Measurements from ENCODE around the gene ADARB2. TPM values are rescaled to one million over a fixed set of nuclear protein-coding genes. Genes with fewer than 3 reads are reported as not detected.

ADARB2 gene
- total and polyA plus RNA-seq, 10 of the 15 experiments (the other 5 are each of a cell fraction or from before 2014, with no cell fraction given), result 0.02 to 4.1 (median 0.76) TPM

DNA sequence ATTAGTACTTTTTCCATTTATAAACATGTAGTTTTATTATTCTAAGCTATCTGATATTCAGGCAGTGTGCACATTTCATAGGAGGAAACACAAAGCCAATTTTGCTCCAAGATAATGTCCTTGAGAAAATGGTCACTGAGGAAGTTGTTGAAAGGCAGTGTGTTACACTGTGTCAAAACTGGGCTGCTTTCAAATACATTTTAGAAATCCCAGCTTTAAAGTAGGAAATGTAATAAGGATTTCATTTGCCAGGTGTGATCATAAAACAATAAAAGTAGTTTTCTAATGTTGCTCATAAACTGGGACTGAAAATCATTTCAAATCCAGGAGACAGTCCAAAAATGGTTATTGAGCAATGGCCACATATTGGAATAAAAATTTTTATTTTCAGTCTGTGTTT lies 601.1 kb downstream of the ADARB2 start:
- H3K36me3 ChIP-seq (ENCODE audit: control insufficient read depth in 2 of 2, insufficient read depth in 2 of 2, low read length in 1 of 2), result peaks cover 1 to 2% of the 10 kb centered on the region in 2 experiments; a peak in 1 of 4 replicates
- no peak overlapping the region for H3K27ac ChIP-seq (ENCODE audit: control insufficient read depth, insufficient read depth)
- in situ Hi-C loops (cut with MboI), result no loop called here
- FAIRE-seq, result no peak
- H2AFZ ChIP-seq (ENCODE audit: control insufficient read depth, low read depth, low read length), result no peak overlapping the region
- POLR2A ChIA-PET, result no interaction called here
- no peak overlapping the region for H3K4me2 ChIP-seq (ENCODE audit: control insufficient read depth, insufficient read depth)
- no peak for DNase-seq (ENCODE audit: low read depth, low spot score)
- SMC1A ChIA-PET (ENCODE audit: uncharacterized antibody, unreplicated experiment), result no interaction called here
- CTCF ChIA-PET, result no interaction called here
- BruUV-seq (replicated peaks), result no TSS peak
- ATAC-seq, result no peak
- intact Hi-C loops (cut with micrococcal nuclease; ENCODE audit: unreplicated experiment), result no loop called here
- H3K4me1 ChIP-seq (ENCODE audit: control insufficient read depth, insufficient read depth, low read length), result no peaks in the 10 kb centered on the region
- no peaks in the 10 kb centered on the region for H3K27me3 ChIP-seq (replicated peaks in 1 of 2; ENCODE audit: control insufficient read depth in 2 of 2, insufficient read depth in 2 of 2, low read length in 1 of 2)
- no peak for TF ChIP-seq EP300 (IDR thresholded peaks at IDR 0.05; ENCODE audit: borderline replicate concordance in 1 of 2, control insufficient read depth in 1 of 2, low read depth in 2 of 2, low read length in 2 of 2)
- TF ChIP-seq ZNF592 (IDR thresholded peaks at IDR 0.05), result no peak
- no peak for TF ChIP-seq SP1 (IDR thresholded peaks at IDR 0.05; ENCODE audit: low read depth, low read length)
- no peak for TF ChIP-seq SIX5 (IDR thresholded peaks at IDR 0.05; ENCODE audit: low read depth, low read length, severe bottlenecking)
- no peak for TF ChIP-seq SMARCA5 (IDR thresholded peaks at IDR 0.05)
- no peak for TF ChIP-seq CREB1 (IDR thresholded peaks at IDR 0.05; ENCODE audit: low read depth)
- no peak for TF ChIP-seq SPI1 (IDR thresholded peaks at IDR 0.05; ENCODE audit: borderline replicate concordance, insufficient read depth, low read depth, low read length)
- TF ChIP-seq TCF12 (IDR thresholded peaks at IDR 0.05; ENCODE audit: low read depth, low read length), result no peak
- no peak for TF ChIP-seq KLF5 (IDR thresholded peaks at IDR 0.05; ENCODE audit: partially characterized antibody)
- TF ChIP-seq EED (IDR thresholded peaks at IDR 0.05; ENCODE audit: low read depth), result no peak
- TF ChIP-seq CHD4 (IDR thresholded peaks at IDR 0.05), result no peak
- TF ChIP-seq TARDBP (IDR thresholded peaks at IDR 0.05; ENCODE audit: borderline replicate concordance), result no peak
- no peak for TF ChIP-seq ZNF207 (IDR thresholded peaks at IDR 0.05; ENCODE audit: borderline replicate concordance)
- no peaks in the 10 kb centered on the region for H3K79me2 ChIP-seq (ENCODE audit: control insufficient read depth, insufficient read depth, low read length)
- H3K9ac ChIP-seq (ENCODE audit: control insufficient read depth, insufficient read depth, low read length), result no peak overlapping the region
- no peaks in the 10 kb centered on the region for H4K20me1 ChIP-seq (ENCODE audit: control insufficient read depth, insufficient read depth)
- no peak overlapping the region for H3K4me3 ChIP-seq
- RAD21 ChIA-PET (ENCODE audit: unreplicated experiment), result no interaction called here
- peaks cover 2% of the 10 kb centered on the region; the same call in 2 of the 3 replicates for H3K9me3 ChIP-seq (replicated peaks; ENCODE audit: control insufficient read depth, insufficient read depth, low read length)

Data from GM12878 (cell line).